ENCODE data around the gene KLHL18. TPM values are rescaled to one million over a fixed set of nuclear protein-coding genes. Genes with fewer than 3 reads are reported as not detected.

Gene KLHL18
- total and polyA plus RNA-seq, 2 of the 4 experiments (the other 2 are of a cell fraction), result 29.1 to 76.2 TPM

DNA sequence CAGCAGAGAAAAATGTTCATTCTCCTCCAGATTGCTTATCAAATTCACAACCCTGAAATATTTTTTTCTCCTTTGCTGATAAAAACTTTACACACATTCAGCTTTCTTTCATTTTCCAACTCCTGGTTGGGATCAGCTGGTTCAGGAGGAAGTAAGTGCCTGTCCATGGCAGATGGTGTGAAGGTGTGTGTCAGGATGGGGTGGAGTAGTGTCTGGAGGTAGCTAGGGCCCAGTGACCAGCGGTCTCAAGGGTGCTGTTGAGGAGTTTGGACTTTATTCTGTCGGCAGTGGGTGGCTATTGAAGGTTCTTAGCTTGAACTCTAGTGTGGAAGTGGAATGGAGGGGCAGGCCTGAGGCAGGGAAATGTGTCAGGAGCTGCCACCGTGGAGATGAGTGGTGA is 51.2 kb downstream of the KLHL18 start:
- H3K79me1 ChIP-seq (ENCODE audit: low read depth in 1 of 2, low read length in 2 of 2), result peaks cover 0 to 9% of the 10 kb centered on the region in 2 experiments; a peak in 1 of 4 replicates
- no peak overlapping the region for H2BK120ac ChIP-seq (ENCODE audit: low read depth, low read length)
- ATAC-seq (ENCODE audit: low read depth), result no peak
- WGBS, 2 experiments (ENCODE audit: extremely low coverage in 2 of 2, insufficient read length in 1 of 2), result 73% methylated on average over 3 of the region's 3 CpGs; no CpG with 5 or more reads in 1 of the 2 experiments
- peaks cover 43% of the 10 kb centered on the region for H3K36me3 ChIP-seq (ENCODE audit: control insufficient read depth, insufficient read depth, low read length)
- no peak overlapping the region for H3K14ac ChIP-seq (replicated peaks; ENCODE audit: low read depth, low read length)
- H2BK15ac ChIP-seq (ENCODE audit: low read depth, low read length), result no peak overlapping the region
- no peak overlapping the region for H3K18ac ChIP-seq (ENCODE audit: low read depth, low read length)
- H3K56ac ChIP-seq (ENCODE audit: extremely low read depth, insufficient read depth, low read length), result no peak overlapping the region
- dilution Hi-C loops (cut with HindIII; ENCODE audit: low sequenced_read_pairs, unreplicated experiment), result no loop called here
- intact Hi-C loops (cut with micrococcal nuclease), result no loop called here
- no peak overlapping the region for H2BK20ac ChIP-seq (ENCODE audit: low read depth, low read length)
- H3K4ac ChIP-seq (ENCODE audit: low read depth, low read length), result no peak overlapping the region
- POLR2A ChIA-PET (ENCODE audit: unreplicated experiment), result no interaction called here
- H4K5ac ChIP-seq (ENCODE audit: low read depth, low read length), result no peak overlapping the region
- H4K8ac ChIP-seq (ENCODE audit: low read depth in 2 of 2, low read length in 2 of 2), result no peak overlapping the region
- no peaks in the 10 kb centered on the region for H4K20me1 ChIP-seq (ENCODE audit: insufficient read depth, low read length)
- peaks cover 11% of the 10 kb centered on the region; the same call in 1 of the 2 replicates for H3K9me1 ChIP-seq (ENCODE audit: insufficient read depth, low read length)
- H3K27ac ChIP-seq (ENCODE audit: insufficient read depth, low read length), result no peak overlapping the region
- no peak overlapping the region for H2AK9ac ChIP-seq (replicated peaks; ENCODE audit: low read depth, low read length, poor library complexity)
- H2AFZ ChIP-seq (replicated peaks; ENCODE audit: low read length, poor library complexity), result no peak overlapping the region
- H4K91ac ChIP-seq (ENCODE audit: insufficient read depth, low read depth, low read length), result no peak overlapping the region
- H3K4me2 ChIP-seq (ENCODE audit: low read depth, low read length), result no peak overlapping the region
- H3K9me3 ChIP-seq (ENCODE audit: control insufficient read depth, insufficient read depth, low read length), result no peaks in the 10 kb centered on the region
- H3K9ac ChIP-seq (ENCODE audit: low read depth, low read length), result no peak overlapping the region
- H2BK5ac ChIP-seq (ENCODE audit: low read depth, low read length, poor library complexity, severe bottlenecking), result no peak overlapping the region
- in situ Hi-C loops (cut with MboI; ENCODE audit: low sequenced_read_pairs), result no loop called here
- DNase-seq, result no peak
- no peak overlapping the region for H3K23ac ChIP-seq (ENCODE audit: low read depth, low read length)
- no peak overlapping the region for H3K4me3 ChIP-seq (ENCODE audit: insufficient read depth, low read depth, low read length)
- no TSS peak for BruUV-seq (replicated peaks)
- H3K4me1 ChIP-seq (ENCODE audit: control insufficient read depth, insufficient read depth, low read length), result no peaks in the 10 kb centered on the region
- TF ChIP-seq, protein P1, sequence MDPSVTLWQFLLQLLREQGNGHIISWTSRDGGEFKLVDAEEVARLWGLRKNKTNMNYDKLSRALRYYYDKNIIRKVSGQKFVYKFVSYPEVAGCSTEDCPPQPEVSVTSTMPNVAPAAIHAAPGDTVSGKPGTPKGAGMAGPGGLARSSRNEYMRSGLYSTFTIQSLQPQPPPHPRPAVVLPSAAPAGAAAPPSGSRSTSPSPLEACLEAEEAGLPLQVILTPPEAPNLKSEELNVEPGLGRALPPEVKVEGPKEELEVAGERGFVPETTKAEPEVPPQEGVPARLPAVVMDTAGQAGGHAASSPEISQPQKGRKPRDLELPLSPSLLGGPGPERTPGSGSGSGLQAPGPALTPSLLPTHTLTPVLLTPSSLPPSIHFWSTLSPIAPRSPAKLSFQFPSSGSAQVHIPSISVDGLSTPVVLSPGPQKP (IDR thresholded peaks at IDR 0.05; ENCODE audit: borderline replicate concordance, low read depth, low read length), result no peak
- TF ChIP-seq MXI1 (IDR thresholded peaks at IDR 0.05; ENCODE audit: borderline replicate concordance, low read depth, low read length) (no peak), POLR2A (IDR thresholded peaks at IDR 0.05; ENCODE audit: low read depth, low read length) (no peak), FOS (IDR thresholded peaks at IDR 0.05; ENCODE audit: low read depth, low read length) (no peak), RCOR1 (IDR thresholded peaks at IDR 0.05; ENCODE audit: insufficient replicate concordance, low read length) (no peak), CHD1 (IDR thresholded peaks at IDR 0.05; ENCODE audit: low read depth, low read length) (no peak)
- TF ChIP-seq, protein P2, sequence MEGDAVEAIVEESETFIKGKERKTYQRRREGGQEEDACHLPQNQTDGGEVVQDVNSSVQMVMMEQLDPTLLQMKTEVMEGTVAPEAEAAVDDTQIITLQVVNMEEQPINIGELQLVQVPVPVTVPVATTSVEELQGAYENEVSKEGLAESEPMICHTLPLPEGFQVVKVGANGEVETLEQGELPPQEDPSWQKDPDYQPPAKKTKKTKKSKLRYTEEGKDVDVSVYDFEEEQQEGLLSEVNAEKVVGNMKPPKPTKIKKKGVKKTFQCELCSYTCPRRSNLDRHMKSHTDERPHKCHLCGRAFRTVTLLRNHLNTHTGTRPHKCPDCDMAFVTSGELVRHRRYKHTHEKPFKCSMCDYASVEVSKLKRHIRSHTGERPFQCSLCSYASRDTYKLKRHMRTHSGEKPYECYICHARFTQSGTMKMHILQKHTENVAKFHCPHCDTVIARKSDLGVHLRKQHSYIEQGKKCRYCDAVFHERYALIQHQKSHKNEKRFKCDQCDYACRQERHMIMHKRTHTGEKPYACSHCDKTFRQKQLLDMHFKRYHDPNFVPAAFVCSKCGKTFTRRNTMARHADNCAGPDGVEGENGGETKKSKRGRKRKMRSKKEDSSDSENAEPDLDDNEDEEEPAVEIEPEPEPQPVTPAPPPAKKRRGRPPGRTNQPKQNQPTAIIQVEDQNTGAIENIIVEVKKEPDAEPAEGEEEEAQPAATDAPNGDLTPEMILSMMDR (conservative IDR thresholded peaks at IDR 0.05; ENCODE audit: low read depth, low read length), result no peak
- H2AK5ac ChIP-seq (ENCODE audit: low read depth, low read length), result no peak overlapping the region
- H3K27me3 ChIP-seq (ENCODE audit: control insufficient read depth, insufficient read depth, low read length), result no peaks in the 10 kb centered on the region
- CTCF ChIA-PET, result no interaction called here

Measured in IMR-90 (cell line).